HG03558 (cell line): ENCODE measurements around the gene DSG2.

Experiments used
- ATAC-seq: cut with Tn5 transposase; IDR thresholded peaks from one replicate; pipeline ENCODE4 v1.9.1; 2021; ENCODE audit warnings: moderate number of reproducible peaks; ENCODE audit not compliant: unreplicated experiment; ENCODE audit errors: extremely low read depth

Gene DSG2

GRCh38 chr18:31583185-31583854 lies 85.3 kb downstream of the DSG2 start:
- ATAC-seq = no peak

- no peak for ATAC-seq
Observed at GRCh38 chr18:31585991-31586390, 88.0 kb downstream of the DSG2 start.

GRCh38 chr18:31586616-31587015 lies 88.6 kb downstream of the DSG2 start:
- no peak for ATAC-seq

- no peak for ATAC-seq
Observed at GRCh38 chr18:31587529-31587928, 89.6 kb downstream of the DSG2 start.

GRCh38 chr18:31590570-31590969 lies 92.6 kb downstream of the DSG2 start:
- no peak for ATAC-seq

- ATAC-seq = no peak
Observed at GRCh38 chr18:31591113-31591512, 93.1 kb downstream of the DSG2 start.

GRCh38 chr18:31591628-31592027 lies 93.7 kb downstream of the DSG2 start, which contains the start of gene TTR:
Gene TTR, plus strand, starts transcription at chr18:31591877. Its CDS starts 26 bp downstream, at chr18:31591903.
- no peak for ATAC-seq

- ATAC-seq = no peak
Observed at GRCh38 chr18:31592506-31593157, 94.7 kb downstream of the DSG2 start.

GRCh38 chr18:31595121-31595771 lies 97.3 kb downstream of the DSG2 start:
- no peak for ATAC-seq

GRCh38 chr18:31596081-31596872 lies 98.3 kb downstream of the DSG2 start:
- no peak for ATAC-seq

- no peak for ATAC-seq
Observed at GRCh38 chr18:31598021-31598805, 100.2 kb downstream of the DSG2 start.
